Hematopoietic multipotent progenitor cell treated with erythropoietin and hydrocortisone succinate and interleukin-3 and kit ligand, for 15 days (in vitro differentiated cells): Measurements from ENCODE around the gene PPM1L.
"Not testable (repeated sequence)": the region's sequence is repeated elsewhere in the genome, so short reads cannot be mapped to it uniquely, and the experiment has no call there.

Source experiments
- DNase-seq: peaks from one replicate; pipeline ENCODE4 v3.0.0-alpha.2; 2015; ENCODE audit warnings: low spot score

Gene PPM1L

GRCh38 chr3:160931474-160931873 lies 175.4 kb downstream of the PPM1L start:
- DNase-seq: no peak

- DNase-seq: no peak
Observed at GRCh38 chr3:160935413-160936095, 179.5 kb downstream of the PPM1L start.

GRCh38 chr3:160941885-160942494 lies 186.0 kb downstream of the PPM1L start:
- DNase-seq: peak; percentile 68

- no peak for DNase-seq
Observed at GRCh38 chr3:160943996-160944395, 188.0 kb downstream of the PPM1L start.

GRCh38 chr3:160945336-160945735 lies 189.3 kb downstream of the PPM1L start:
- DNase-seq: no peak

- DNase-seq: no peak
Observed at GRCh38 chr3:160948273-160948672, 192.2 kb downstream of the PPM1L start.

- no peak for DNase-seq
Observed at GRCh38 chr3:160949460-160949859, 193.4 kb downstream of the PPM1L start.

- DNase-seq: no peak
Observed at GRCh38 chr3:160950542-160950941, 194.5 kb downstream of the PPM1L start.

GRCh38 chr3:160950954-160951353 lies 194.9 kb downstream of the PPM1L start:
- DNase-seq: no peak

- no peak for DNase-seq
Observed at GRCh38 chr3:160951642-160952487, 195.8 kb downstream of the PPM1L start.

GRCh38 chr3:160953686-160954085 lies 197.7 kb downstream of the PPM1L start:
- DNase-seq: no peak

GRCh38 chr3:160956785-160957184 lies 200.8 kb downstream of the PPM1L start:
- no peak for DNase-seq

- no peak for DNase-seq
Observed at GRCh38 chr3:160960568-160960967, 204.5 kb downstream of the PPM1L start.

GRCh38 chr3:160963949-160964348 lies 207.9 kb downstream of the PPM1L start:
- DNase-seq: no peak

- DNase-seq: no peak
Observed at GRCh38 chr3:160968761-160969160, 212.7 kb downstream of the PPM1L start.

GRCh38 chr3:160973067-160973809 lies 217.2 kb downstream of the PPM1L start:
- no peak for DNase-seq

GRCh38 chr3:160977773-160978172 lies 221.7 kb downstream of the PPM1L start:
- no peak for DNase-seq

- no peak for DNase-seq
Observed at GRCh38 chr3:160980740-160981139, 224.7 kb downstream of the PPM1L start.

GRCh38 chr3:160981217-160981938 lies 225.3 kb downstream of the PPM1L start:
- no peak for DNase-seq

GRCh38 chr3:160982491-160982890 lies 226.5 kb downstream of the PPM1L start:
- no peak for DNase-seq

GRCh38 chr3:160983900-160984299 lies 227.9 kb downstream of the PPM1L start:
- not testable (repeated sequence) for DNase-seq

GRCh38 chr3:160986069-160986468 lies 230.0 kb downstream of the PPM1L start:
- no peak for DNase-seq
